HepG2 (cell line): ENCODE results near the gene PODXL2.

Experiments used
- HDAC6 ChIP-seq: fragments of 200-600 bp; sonication (generic); IDR thresholded peaks from 2 replicates; pipeline ENCODE4 v1.7.0; 2017; ENCODE audit warnings: mild to moderate bottlenecking, antibody characterized with exemption, low read length, low read depth
- ZNF589 ChIP-seq: sonication (generic); formaldehyde crosslinking; conservative IDR thresholded peaks from 2 replicates; pipeline ENCODE4 v1.8.0; 2022; ENCODE audit warnings: mild to moderate bottlenecking, moderate library complexity, missing genetic modification reagents
- TF ChIP-seq, protein P1 (sequence below): sonication (generic); formaldehyde crosslinking; IDR thresholded peaks from 2 replicates; pipeline ENCODE4 v1.5.0; 2020; ENCODE audit warnings: mild to moderate bottlenecking, missing genetic modification reagents, moderate library complexity

DNA sequence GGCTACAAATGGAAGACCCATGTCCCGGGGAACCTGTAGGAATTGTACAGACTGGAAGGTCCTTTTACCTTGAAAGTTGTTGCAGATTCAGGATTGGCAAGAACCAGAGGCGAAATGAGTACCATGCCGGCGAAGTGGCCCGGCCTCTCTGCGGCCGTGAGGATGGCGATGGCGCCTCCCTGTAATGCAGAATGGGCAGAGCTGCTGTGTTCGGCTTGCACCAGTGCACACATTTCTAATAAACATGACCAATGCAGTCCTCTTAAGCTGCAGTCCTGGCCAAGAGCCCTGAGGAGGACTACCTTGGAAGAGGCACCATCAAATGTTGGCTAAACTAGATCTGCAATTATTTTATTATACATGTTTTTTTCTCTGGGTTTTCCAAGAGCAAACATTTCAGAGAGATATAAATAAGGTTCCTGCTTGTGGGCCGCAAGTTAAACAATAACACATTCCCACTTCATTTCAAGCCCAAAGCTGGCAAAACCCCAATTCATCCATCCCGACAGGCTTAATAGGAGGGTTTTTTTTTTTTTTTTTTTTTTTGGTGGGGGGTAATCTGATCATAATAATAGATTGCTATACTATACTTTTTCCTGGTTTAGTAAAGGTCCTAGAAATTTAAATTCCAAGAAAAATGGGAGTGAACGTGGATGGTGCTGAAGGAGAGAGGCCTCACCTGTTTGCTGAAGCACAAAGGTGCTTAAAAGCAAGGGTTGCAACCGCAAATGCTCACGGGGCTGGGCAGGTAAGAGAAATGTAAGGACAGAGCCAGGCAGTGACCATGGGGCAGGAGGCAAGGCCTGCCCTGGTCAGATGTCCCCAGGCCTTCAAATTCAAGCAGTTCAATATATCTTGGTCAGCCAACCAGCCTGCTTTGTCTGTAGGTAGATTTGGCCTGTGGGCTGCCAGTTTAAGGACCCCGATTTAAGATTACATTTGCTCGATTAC lies 92.3 kb downstream of the PODXL2 start:
- TF ChIP-seq, protein P1, sequence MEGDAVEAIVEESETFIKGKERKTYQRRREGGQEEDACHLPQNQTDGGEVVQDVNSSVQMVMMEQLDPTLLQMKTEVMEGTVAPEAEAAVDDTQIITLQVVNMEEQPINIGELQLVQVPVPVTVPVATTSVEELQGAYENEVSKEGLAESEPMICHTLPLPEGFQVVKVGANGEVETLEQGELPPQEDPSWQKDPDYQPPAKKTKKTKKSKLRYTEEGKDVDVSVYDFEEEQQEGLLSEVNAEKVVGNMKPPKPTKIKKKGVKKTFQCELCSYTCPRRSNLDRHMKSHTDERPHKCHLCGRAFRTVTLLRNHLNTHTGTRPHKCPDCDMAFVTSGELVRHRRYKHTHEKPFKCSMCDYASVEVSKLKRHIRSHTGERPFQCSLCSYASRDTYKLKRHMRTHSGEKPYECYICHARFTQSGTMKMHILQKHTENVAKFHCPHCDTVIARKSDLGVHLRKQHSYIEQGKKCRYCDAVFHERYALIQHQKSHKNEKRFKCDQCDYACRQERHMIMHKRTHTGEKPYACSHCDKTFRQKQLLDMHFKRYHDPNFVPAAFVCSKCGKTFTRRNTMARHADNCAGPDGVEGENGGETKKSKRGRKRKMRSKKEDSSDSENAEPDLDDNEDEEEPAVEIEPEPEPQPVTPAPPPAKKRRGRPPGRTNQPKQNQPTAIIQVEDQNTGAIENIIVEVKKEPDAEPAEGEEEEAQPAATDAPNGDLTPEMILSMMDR: no peak
- TF ChIP-seq HDAC6 (no peak), ZNF589 (CRISPR knock-in tag) (no peak)
